Measurements from ENCODE around the gene SEMA3E. TPM values are rescaled to one million over a fixed set of nuclear protein-coding genes. Genes with fewer than 3 reads are reported as not detected.

SEMA3E gene
- total RNA-seq, 4 donors from 2014 or later: 0.65 to 4.0 (median 2.1) TPM

DNA sequence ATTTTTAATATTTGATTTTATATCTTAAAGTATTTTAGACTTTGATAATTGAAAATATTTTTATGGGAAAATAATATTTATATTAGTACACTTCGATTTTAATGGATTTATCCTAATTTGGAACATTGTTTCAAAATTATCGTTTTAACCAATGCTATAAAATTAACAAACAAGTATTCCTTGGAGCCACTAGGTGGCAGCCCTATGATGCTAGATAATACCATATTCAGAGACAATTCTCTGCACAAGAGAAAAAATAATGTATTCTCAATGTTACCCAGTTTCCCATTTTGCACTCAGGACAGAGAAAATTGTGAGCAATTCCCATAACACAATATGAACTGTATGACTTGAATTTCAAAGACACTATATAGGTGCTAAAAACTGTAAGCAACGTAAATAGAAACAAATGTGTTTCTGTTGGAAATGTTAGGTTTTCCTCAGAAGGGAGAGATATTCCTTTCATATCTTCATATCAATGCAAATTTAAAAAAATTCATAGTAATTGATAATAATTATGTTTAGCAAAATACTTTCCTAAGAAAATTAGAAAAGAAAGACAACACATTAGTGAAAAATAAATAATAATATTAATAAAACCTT, 237.8 kb downstream of the SEMA3E start:
- no peak overlapping the region for H3K4me3 ChIP-seq (ENCODE audit: low read depth, poor library complexity, severe bottlenecking)
- no peak for DNase-seq (ENCODE audit: low spot score in 2 of 2)
- TF ChIP-seq POLR2A (IDR thresholded peaks at IDR 0.05): no peak
- intact Hi-C loops (cut with DNase I; ENCODE audit: low total_unique reads): no loop called here
- whole genome bisulfite sequencing, 2 donors: 32% methylated on average over 3 of the region's 3 CpGs

DNA sequence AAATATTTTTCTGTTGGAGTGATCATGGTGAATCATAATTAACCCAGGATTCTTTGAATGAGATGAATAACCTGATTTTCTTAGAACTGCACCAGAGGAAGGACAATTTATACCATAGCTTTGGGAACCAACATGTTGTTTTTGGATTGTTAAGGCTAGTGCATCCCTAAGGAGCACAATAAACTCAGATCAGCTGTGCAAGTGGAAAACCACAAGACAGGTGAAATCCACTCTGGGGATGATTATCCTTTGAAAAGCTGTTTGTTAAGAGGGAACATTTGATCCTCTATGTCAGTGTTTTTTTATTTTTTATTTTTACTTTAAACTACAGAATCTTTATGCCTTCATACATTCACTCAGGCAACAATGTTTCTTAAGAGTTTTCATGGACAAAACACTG, 254.2 kb downstream of the SEMA3E start:
- H3K4me3 ChIP-seq (ENCODE audit: low read depth, poor library complexity, severe bottlenecking): no peak overlapping the region
- intact Hi-C loops (cut with DNase I; ENCODE audit: low total_unique reads): no loop called here
- TF ChIP-seq, protein P1, sequence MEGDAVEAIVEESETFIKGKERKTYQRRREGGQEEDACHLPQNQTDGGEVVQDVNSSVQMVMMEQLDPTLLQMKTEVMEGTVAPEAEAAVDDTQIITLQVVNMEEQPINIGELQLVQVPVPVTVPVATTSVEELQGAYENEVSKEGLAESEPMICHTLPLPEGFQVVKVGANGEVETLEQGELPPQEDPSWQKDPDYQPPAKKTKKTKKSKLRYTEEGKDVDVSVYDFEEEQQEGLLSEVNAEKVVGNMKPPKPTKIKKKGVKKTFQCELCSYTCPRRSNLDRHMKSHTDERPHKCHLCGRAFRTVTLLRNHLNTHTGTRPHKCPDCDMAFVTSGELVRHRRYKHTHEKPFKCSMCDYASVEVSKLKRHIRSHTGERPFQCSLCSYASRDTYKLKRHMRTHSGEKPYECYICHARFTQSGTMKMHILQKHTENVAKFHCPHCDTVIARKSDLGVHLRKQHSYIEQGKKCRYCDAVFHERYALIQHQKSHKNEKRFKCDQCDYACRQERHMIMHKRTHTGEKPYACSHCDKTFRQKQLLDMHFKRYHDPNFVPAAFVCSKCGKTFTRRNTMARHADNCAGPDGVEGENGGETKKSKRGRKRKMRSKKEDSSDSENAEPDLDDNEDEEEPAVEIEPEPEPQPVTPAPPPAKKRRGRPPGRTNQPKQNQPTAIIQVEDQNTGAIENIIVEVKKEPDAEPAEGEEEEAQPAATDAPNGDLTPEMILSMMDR (IDR thresholded peaks at IDR 0.05): no peak
- TF ChIP-seq POLR2A (IDR thresholded peaks at IDR 0.05): no peak
- no peak for DNase-seq (ENCODE audit: low spot score in 2 of 2)

DNA sequence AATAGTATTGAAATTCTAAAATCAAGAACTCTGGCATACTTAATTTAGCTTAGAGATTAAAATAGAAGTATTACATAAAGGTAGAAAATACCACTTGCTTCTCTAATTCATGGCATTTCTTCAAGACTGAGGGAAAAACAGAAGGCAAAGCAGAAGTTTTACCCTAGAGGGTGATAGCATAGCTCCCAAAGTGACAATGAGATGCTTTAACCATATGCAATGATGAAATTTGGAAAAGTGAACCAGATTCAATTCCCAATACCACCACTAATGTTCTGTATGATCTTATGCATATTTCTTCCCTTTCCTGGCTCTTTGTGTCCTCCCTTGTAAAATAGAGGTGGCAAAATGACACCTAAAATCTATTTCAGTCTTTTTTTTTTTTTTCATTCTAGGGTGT, 260.5 kb downstream of the SEMA3E start:
- DNase-seq (ENCODE audit: low spot score in 2 of 2): no peak
- no peak overlapping the region for H3K4me3 ChIP-seq (ENCODE audit: low read depth, poor library complexity, severe bottlenecking)
- intact Hi-C loops (cut with DNase I; ENCODE audit: low total_unique reads): no loop called here
- TF ChIP-seq POLR2A (IDR thresholded peaks at IDR 0.05): no peak
- TF ChIP-seq, protein P1 (IDR thresholded peaks at IDR 0.05): no peak

DNA sequence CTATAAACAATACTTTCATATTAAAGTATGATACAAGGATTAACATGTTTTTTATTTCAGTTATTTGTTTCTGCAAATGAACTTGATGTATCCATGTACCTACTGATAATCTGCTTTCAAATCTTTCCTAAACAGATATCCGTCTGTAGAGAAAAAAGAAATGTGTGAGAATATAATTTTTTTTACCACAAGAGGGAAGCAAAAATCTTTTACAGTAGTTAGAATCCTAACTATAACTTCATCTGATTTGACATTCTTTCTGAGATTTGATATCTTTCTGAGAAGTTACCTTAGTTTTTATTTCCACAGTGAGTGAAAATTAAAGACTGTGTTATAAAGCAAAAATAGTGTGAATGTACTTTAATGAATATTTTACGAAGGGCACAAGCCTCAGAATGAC, 282.3 kb downstream of the SEMA3E start:
- DNase-seq (ENCODE audit: low spot score in 2 of 2): no peak
- intact Hi-C loops (cut with DNase I; ENCODE audit: low total_unique reads): no loop called here

DNA sequence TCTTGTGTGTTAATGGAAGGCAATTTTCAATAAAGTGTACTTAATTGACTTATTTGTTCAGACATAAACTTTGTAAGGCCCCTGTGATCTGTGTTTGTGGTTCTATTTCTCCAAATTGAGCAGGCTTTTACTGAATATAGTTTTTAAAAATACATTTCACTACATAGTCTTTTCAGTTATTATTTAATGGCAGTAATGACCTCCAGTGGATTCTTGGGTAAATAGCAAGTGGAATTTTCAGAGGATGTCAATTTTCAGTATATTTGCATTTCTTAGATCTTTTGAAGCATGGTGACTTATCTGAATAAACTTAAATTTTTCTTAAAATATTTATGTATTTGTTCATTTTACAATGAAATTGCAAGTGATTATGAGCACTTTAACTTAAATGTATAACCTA, 283.2 kb downstream of the SEMA3E start:
- intact Hi-C loops (cut with DNase I; ENCODE audit: low total_unique reads): no loop called here

More for the DNA sequence above, 282.3 kb downstream of the SEMA3E start:
- 48 to 52% methylated on average over 2 of the region's 2 CpGs for WGBS, 2 donors
- H3K4me3 ChIP-seq (ENCODE audit: low read depth, poor library complexity, severe bottlenecking): no peak overlapping the region
- no peak for TF ChIP-seq POLR2A (IDR thresholded peaks at IDR 0.05)
- TF ChIP-seq, protein P1 (IDR thresholded peaks at IDR 0.05): no peak

DNA sequence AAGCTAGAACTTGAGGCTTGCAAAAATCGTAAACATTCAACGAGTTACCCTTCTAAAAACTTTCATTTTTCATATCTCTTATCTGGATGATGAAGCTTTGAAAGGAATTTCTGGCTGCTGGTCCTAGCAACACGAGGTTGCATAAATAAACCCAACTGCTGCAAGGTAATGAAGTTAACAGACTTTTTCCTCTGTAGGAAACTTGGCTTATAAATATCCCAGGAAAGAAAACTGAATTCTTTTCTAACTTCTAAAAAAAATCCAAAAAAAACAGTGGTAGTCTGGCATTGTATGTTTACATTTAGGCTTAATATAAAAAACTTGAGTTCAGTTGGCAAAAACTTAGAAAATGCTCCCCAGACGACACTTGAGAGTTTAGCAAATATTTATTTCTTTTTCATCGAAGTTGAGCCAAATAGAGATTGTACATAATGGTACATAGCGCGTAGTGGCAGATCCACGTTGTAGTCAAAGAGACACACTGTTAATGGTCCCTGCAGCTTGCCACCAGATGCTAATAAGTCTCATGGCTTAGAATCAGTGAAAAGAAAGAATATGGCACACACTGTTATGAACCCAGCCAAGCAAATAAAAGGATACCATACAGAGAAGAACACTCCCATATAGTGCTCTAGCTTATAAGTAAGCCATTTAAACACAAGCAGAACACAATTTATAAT, 285.9 kb downstream of the SEMA3E start:
- intact Hi-C loops (cut with DNase I; ENCODE audit: low total_unique reads): no loop called here
- DNase-seq (ENCODE audit: low spot score in 2 of 2): no peak
- TF ChIP-seq, protein P1 (IDR thresholded peaks at IDR 0.05): no peak
- no peak for TF ChIP-seq POLR2A (IDR thresholded peaks at IDR 0.05)
- H3K4me3 ChIP-seq (ENCODE audit: low read depth, poor library complexity, severe bottlenecking): no peak overlapping the region
- 32 to 33% methylated on average over 8 of the region's 8 CpGs for WGBS, 2 donors

More for the DNA sequence above, 283.2 kb downstream of the SEMA3E start:
- no peak for DNase-seq (ENCODE audit: low spot score in 2 of 2)
- no peak overlapping the region for H3K4me3 ChIP-seq (ENCODE audit: low read depth, poor library complexity, severe bottlenecking)
- TF ChIP-seq POLR2A (IDR thresholded peaks at IDR 0.05): no peak

DNA sequence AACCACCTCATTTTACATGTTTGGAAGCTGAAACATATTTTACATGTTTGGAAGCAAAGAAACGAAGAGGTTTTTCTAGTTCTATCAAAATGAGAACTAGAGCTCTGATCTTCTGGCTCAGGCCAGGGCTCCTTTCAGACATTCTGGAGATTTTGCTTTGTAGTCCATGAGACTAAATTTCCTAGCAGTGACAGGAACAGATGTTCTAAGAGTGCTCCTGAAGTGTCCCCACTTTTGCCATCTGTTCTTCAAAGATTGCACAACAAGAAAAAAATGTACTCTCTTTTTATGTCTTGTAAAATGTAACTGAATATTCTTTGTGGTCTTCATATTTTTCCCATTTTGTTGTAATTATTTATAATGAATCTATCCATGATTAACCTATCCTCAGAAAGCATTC, 289.8 kb downstream of the SEMA3E start:
- H3K4me3 ChIP-seq (ENCODE audit: low read depth, poor library complexity, severe bottlenecking): no peak overlapping the region
- 41 to 67% methylated on average over 1 of the region's 1 CpG for WGBS, 2 donors
- intact Hi-C loops (cut with DNase I; ENCODE audit: low total_unique reads): no loop called here
- TF ChIP-seq, protein P1 (IDR thresholded peaks at IDR 0.05): no peak
- TF ChIP-seq POLR2A (IDR thresholded peaks at IDR 0.05): no peak
- no peak for DNase-seq (ENCODE audit: low spot score in 2 of 2)
